Measurements from ENCODE around the gene SNTA1. TPM values are rescaled to one million over a fixed set of nuclear protein-coding genes. Genes with fewer than 3 reads are reported as not detected.

Gene SNTA1
- total RNA-seq, 4 donors from 2014 or later: 26.8 to 54.6 (median 51.9) TPM

GRCh38 chr20:33419140-33419974 lies 24.2 kb downstream of the SNTA1 start:
- Histone ChIP-seq H3K4me3 (no peak overlapping the region), H3K4me1 (peaks cover 0 to 26% (median 0%) of the 10 kb centered on the region in 3 donors), H3K36me3 (peaks cover 0 to 27% of the 10 kb centered on the region in 2 donors), H3K27me3 (no peaks in the 10 kb centered on the region), H3K27ac (no peak overlapping the region), H3K9me3 (no peaks in the 10 kb centered on the region)
- WGBS, 2 donors (ENCODE audit: low coverage in 1 of 2): 23 to 62% methylated on average over 4 to 6 of the region's 7 CpGs
- TF ChIP-seq CTCF (IDR thresholded peaks at IDR 0.05): no peak
- TF ChIP-seq EP300 (IDR thresholded peaks at IDR 0.05): no peak
- no peak for TF ChIP-seq POLR2AphosphoS5 (IDR thresholded peaks at IDR 0.05)
- no peak for TF ChIP-seq POLR2A (IDR thresholded peaks at IDR 0.05)
- ATAC-seq: no peak

GRCh38 chr20:33418033-33418432 lies 25.5 kb downstream of the SNTA1 start:
- no peaks in the 10 kb centered on the region for H3K27me3 ChIP-seq
- H3K9me3 ChIP-seq: no peaks in the 10 kb centered on the region
- peaks cover 0 to 31% of the 10 kb centered on the region in 2 donors for H3K36me3 ChIP-seq
- no peak for ATAC-seq
- TF ChIP-seq POLR2AphosphoS5 (IDR thresholded peaks at IDR 0.05) (no peak), CTCF (IDR thresholded peaks at IDR 0.05) (no peak), EP300 (IDR thresholded peaks at IDR 0.05) (no peak), POLR2A (IDR thresholded peaks at IDR 0.05) (no peak)
- H3K27ac ChIP-seq: no peak overlapping the region
- peaks cover 0 to 15% (median 0%) of the 10 kb centered on the region in 3 donors for H3K4me1 ChIP-seq
- 83 to 100% methylated on average over 1 to 3 of the region's 3 CpGs for WGBS, 2 donors (ENCODE audit: low coverage in 1 of 2)
- no peak overlapping the region for H3K4me3 ChIP-seq

- TF ChIP-seq POLR2AphosphoS5 (IDR thresholded peaks at IDR 0.05): no peak
- TF ChIP-seq EP300 (IDR thresholded peaks at IDR 0.05): no peak
- no peak for TF ChIP-seq POLR2A (IDR thresholded peaks at IDR 0.05)
- peak in 3 of 4 experiments; percentile 15 to 41 (median 27) for TF ChIP-seq CTCF (IDR thresholded peaks at IDR 0.05)
- Histone ChIP-seq H3K4me1 (peaks cover 0 to 7% (median 0%) of the 10 kb centered on the region in 3 donors), H3K36me3 (peaks cover 0 to 52% of the 10 kb centered on the region in 2 donors), H3K27ac (no peak overlapping the region), H3K27me3 (no peaks in the 10 kb centered on the region), H3K4me3 (no peak overlapping the region), H3K9me3 (no peaks in the 10 kb centered on the region)
- ATAC-seq: no peak
- 43 to 56% methylated on average over 4 to 6 of the region's 8 CpGs for WGBS, 2 donors (ENCODE audit: low coverage in 1 of 2)
Measured at GRCh38 chr20:33415948-33416347, 27.6 kb downstream of the SNTA1 start.

GRCh38 chr20:33412484-33412838 lies 31.1 kb downstream of the SNTA1 start:
- ATAC-seq: no peak
- H3K27me3 ChIP-seq: no peaks in the 10 kb centered on the region
- H3K27ac ChIP-seq: no peak overlapping the region
- peaks cover 0 to 7% (median 0%) of the 10 kb centered on the region in 3 donors for H3K4me1 ChIP-seq
- no peak for TF ChIP-seq POLR2A (IDR thresholded peaks at IDR 0.05)
- TF ChIP-seq POLR2AphosphoS5 (IDR thresholded peaks at IDR 0.05): no peak
- TF ChIP-seq CTCF (IDR thresholded peaks at IDR 0.05): no peak
- no peak for TF ChIP-seq EP300 (IDR thresholded peaks at IDR 0.05)
- no peaks in the 10 kb centered on the region for H3K9me3 ChIP-seq
- H3K4me3 ChIP-seq: no peak overlapping the region
- 86 to 100% methylated on average over 1 of the region's 8 CpGs for WGBS, 2 donors (ENCODE audit: low coverage in 1 of 2)
- peaks cover 0 to 82% of the 10 kb centered on the region in 2 donors for H3K36me3 ChIP-seq
